DOHH2 (cell line): Measurements from ENCODE around the gene HRC.

Source experiments
- CTCF ChIP-seq: fragments of 200-600 bp; sonication (generic); IDR thresholded peaks from one replicate; pipeline ENCODE4 v1.5.1; 2014; ENCODE audit warnings: antibody characterized with exemption, mild to moderate bottlenecking, low read depth, low read length; ENCODE audit not compliant: poor library complexity, severe bottlenecking
- EZH2phosphoT487 ChIP-seq: fragments of 200-600 bp; sonication (generic); IDR thresholded peaks from 2 replicates; pipeline ENCODE4 v1.6.1; 2017; ENCODE audit warnings: borderline replicate concordance, mild to moderate bottlenecking, antibody characterized with exemption, low read length, moderate library complexity, mixed read lengths

- TF ChIP-seq CTCF (peak; percentile 99), EZH2phosphoT487 (no peak)
Observed at GRCh38 chr19:49106648-49107135, 48.5 kb downstream of the HRC start.
